ENCODE measurements around the gene FURIN. TPM values are rescaled to one million over a fixed set of nuclear protein-coding genes. Genes with fewer than 3 reads are reported as not detected.

FURIN gene
- total RNA-seq, 1 experiment from 2014 or later: 35.1 TPM

DNA sequence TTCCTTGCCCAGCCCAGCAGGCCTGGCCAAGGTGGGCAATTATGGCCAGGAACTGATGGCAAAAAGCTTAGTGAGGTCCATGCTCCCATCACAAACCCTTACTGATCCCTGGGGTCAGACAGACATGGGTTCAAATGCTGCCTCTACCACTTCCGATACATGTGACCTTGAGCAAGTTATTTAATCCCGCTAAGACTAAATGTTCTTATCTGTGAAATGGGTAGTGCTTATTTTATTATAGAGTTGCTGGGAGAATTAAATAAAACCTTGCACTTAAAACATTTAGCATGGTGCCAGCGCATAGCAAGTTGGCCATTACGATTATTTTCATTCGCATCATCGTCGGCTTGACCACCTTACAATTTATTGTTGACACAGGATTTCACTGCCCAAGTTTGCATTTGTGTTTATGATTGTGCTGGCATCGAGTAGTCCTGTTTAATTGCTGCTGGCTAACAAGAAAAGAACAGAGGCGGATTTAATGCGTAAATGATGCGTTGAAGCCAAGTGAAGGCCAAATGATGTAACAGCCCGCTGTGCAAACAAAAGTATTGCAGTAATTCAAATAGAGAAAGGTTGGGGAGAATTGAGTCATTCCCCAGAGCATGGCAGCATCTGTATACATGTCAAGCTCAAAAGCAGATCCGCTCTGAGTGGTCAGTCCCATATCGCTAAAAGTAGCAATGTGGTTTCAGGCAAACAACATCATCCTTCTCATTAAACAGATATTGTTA, 7.3 kb upstream of the FURIN start:
- Histone ChIP-seq H3K23ac (ENCODE audit: insufficient read length, low read depth, low read length) (no peak overlapping the region), H4K20me1 (ENCODE audit: control insufficient read depth, insufficient read depth, insufficient read length) (no peaks in the 10 kb centered on the region), H2BK15ac (ENCODE audit: low read depth, low read length) (no peak overlapping the region), H3K4me2 (ENCODE audit: insufficient read depth, insufficient read length, low read length) (no peak overlapping the region), H2AK5ac (ENCODE audit: insufficient read length, low read length) (no peak overlapping the region), H3K56ac (ENCODE audit: insufficient read length, low read depth, low read length) (no peak overlapping the region), H2BK20ac (ENCODE audit: low read depth, low read length, poor library complexity, severe bottlenecking) (no peak overlapping the region), H3K9ac (ENCODE audit: extremely low read depth, insufficient read length, low read length) (no peak overlapping the region), H4K8ac (replicated peaks; ENCODE audit: insufficient read length, low read depth, low read length) (no peak overlapping the region), H2AFZ (ENCODE audit: low read length) (no peak overlapping the region), H3K4ac (ENCODE audit: low read depth, low read length) (no peak overlapping the region), H3K27ac (ENCODE audit: insufficient read length, low read depth, low read length) (no peak overlapping the region), H3K14ac (ENCODE audit: insufficient read depth, low read length) (no peak overlapping the region), H3K27me3 (ENCODE audit: insufficient read depth, low read length) (no peaks in the 10 kb centered on the region), H3K18ac (ENCODE audit: insufficient read length, low read depth, low read length) (no peak overlapping the region), H3K79me2 (ENCODE audit: insufficient read depth, low read length) (no peaks in the 10 kb centered on the region), H3K23me2 (ENCODE audit: insufficient read length, low read depth, low read length, poor library complexity, severe bottlenecking) (no peaks in the 10 kb centered on the region), H3K79me1 (ENCODE audit: insufficient read depth, low read depth, low read length, poor library complexity, severe bottlenecking) (no peaks in the 10 kb centered on the region), H4K5ac (ENCODE audit: insufficient read length, low read depth, low read length) (no peak overlapping the region), H3K4me1 (ENCODE audit: insufficient read depth, low read length) (peaks cover 2% of the 10 kb centered on the region; the same call in 1 of the 2 replicates), H4K91ac (ENCODE audit: insufficient read length, low read depth, low read length) (no peak overlapping the region), H3T11ph (ENCODE audit: low read length) (no peak overlapping the region), H3K9me3 (ENCODE audit: control insufficient read depth, low read depth, low read length) (no peaks in the 10 kb centered on the region), H2BK5ac (ENCODE audit: insufficient read length, low read length) (no peak overlapping the region), H2BK120ac (ENCODE audit: low read depth, low read length, poor library complexity, severe bottlenecking) (no peak overlapping the region), H2BK12ac (ENCODE audit: insufficient read length, low read depth, low read length) (no peak overlapping the region)
- H3K36me3 Mint-ChIP-seq (ENCODE audit: insufficient read depth in 1 of 3, low read depth in 3 of 3): no peaks in the 10 kb centered on the region
- WGBS (ENCODE audit: extremely low coverage, insufficient read length, low lambda C conversion rate): no CpG with 5 or more reads among the region's 14 CpGs
- DNase-seq: no peak
- no peaks in the 10 kb centered on the region; a peak in 1 of 5 replicates for H3K9me3 Mint-ChIP-seq
- peaks cover 9% of the 10 kb centered on the region in 2 experiments for H3K4me1 Mint-ChIP-seq
- no peak overlapping the region; a peak in 1 of 7 replicates for H3K27ac Mint-ChIP-seq
- TF ChIP-seq, protein P1, sequence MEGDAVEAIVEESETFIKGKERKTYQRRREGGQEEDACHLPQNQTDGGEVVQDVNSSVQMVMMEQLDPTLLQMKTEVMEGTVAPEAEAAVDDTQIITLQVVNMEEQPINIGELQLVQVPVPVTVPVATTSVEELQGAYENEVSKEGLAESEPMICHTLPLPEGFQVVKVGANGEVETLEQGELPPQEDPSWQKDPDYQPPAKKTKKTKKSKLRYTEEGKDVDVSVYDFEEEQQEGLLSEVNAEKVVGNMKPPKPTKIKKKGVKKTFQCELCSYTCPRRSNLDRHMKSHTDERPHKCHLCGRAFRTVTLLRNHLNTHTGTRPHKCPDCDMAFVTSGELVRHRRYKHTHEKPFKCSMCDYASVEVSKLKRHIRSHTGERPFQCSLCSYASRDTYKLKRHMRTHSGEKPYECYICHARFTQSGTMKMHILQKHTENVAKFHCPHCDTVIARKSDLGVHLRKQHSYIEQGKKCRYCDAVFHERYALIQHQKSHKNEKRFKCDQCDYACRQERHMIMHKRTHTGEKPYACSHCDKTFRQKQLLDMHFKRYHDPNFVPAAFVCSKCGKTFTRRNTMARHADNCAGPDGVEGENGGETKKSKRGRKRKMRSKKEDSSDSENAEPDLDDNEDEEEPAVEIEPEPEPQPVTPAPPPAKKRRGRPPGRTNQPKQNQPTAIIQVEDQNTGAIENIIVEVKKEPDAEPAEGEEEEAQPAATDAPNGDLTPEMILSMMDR (conservative IDR thresholded peaks at IDR 0.05): no peak
- no peak overlapping the region for H3K4me3 Mint-ChIP-seq
- H3K27me3 Mint-ChIP-seq (ENCODE audit: low read depth): no peaks in the 10 kb centered on the region
